HG03135 (cell line): ENCODE measurements around the gene RANGAP1.

Experiments used
- ATAC-seq: cut with Tn5 transposase; IDR thresholded peaks from one replicate; pipeline ENCODE4 v1.9.1; 2021; ENCODE audit warnings: mild to moderate bottlenecking, moderate library complexity; ENCODE audit not compliant: unreplicated experiment

Gene RANGAP1

DNA sequence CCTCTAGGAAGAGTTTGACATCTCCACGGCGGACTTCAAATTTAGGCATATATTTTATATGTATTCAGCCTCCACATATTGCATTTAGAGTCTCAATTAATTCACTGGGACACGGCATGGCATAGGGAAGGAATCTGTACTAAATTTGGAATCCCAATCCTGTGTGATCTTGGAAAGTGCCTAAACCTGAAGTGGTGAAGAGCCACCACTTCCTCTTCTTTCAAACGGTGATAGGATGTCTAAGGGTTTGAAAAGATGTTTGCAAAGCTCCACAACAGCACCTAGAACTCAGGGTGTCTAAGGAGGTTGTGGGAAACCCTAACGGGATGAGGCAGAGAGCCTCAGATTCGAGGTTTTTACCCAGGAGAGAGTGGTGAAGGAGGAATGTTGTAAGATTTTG lies 81.9 kb downstream of the RANGAP1 start:
- ATAC-seq: no peak

- no peak for ATAC-seq
Observed at GRCh38 chr22:41203118-41203517, 82.9 kb downstream of the RANGAP1 start.

- ATAC-seq: no peak
Observed at GRCh38 chr22:41201141-41201540, 84.8 kb downstream of the RANGAP1 start.

GRCh38 chr22:41198027-41198580 lies 87.9 kb downstream of the RANGAP1 start:
- ATAC-seq: no peak

GRCh38 chr22:41197038-41197972 lies 88.7 kb downstream of the RANGAP1 start:
- no peak for ATAC-seq
